GM12878 (cell line): ENCODE data around the gene TNFSF12. TPM values are rescaled to one million over a fixed set of nuclear protein-coding genes. Genes with fewer than 3 reads are reported as not detected.

Source experiments
- ATAC-seq: fragments of 200-7000 bp; cut with Tn5 transposase; 3 replicates; pipeline ENCODE4 v1.9.1; 2020; ENCODE audit warnings: mild to moderate bottlenecking, moderate library complexity
- BruUV-seq: library from RNA; stranded (reverse); fragments of 400-500 nt; replicated peaks from 2 replicates; lab custom pipeline; 2021; lab: Mats Ljungman, UMichigan
- CTCF ChIA-PET: fragments of 300-600 bp; sonication (Branson Sonifier 250); formaldehyde crosslinking; extraction: SDS; loops from one replicate; lab custom pipeline; 2021; ENCODE audit warnings: inconsistent platforms; lab: Yijun Ruan, JAX
- POLR2A ChIA-PET: fragments of 350-600 bp; formaldehyde crosslinking; extraction: SDS; loops from one replicate; lab custom pipeline; 2021; ENCODE audit warnings: inconsistent platforms; lab: Charles Lee
- RAD21 ChIA-PET: fragments of 300-600 bp; sonication (Branson Sonifier 250); formaldehyde crosslinking; loops from one replicate; lab custom pipeline; 2023; ENCODE audit warnings: antibody characterized with exemption; ENCODE audit not compliant: unreplicated experiment; lab: Charles Lee
- SMC1A ChIA-PET: fragments of 300-600 bp; sonication (Branson Sonifier 250); formaldehyde crosslinking; loops from one replicate; lab custom pipeline; 2023; ENCODE audit not compliant: unreplicated experiment, uncharacterized antibody; lab: Charles Lee
- DNase-seq: peaks from one replicate; pipeline ENCODE4 v3.0.0-alpha.2; 2011; ENCODE audit warnings: low read depth, low spot score
- FAIRE-seq: peaks from 3 replicates; lab custom pipeline; 2011; peaks lifted over from hg19 to GRCh38; lab: Jason Lieb, UNC
- H2AFZ ChIP-seq: 2 replicates; pipeline ENCODE4 v1.6.0; 2011; ENCODE audit warnings: low read depth, low read length, control low read depth; ENCODE audit not compliant: control insufficient read depth
- H3K27ac ChIP-seq: 2 replicates; pipeline ENCODE4 v1.5.1; 2011; ENCODE audit warnings: control low read depth; ENCODE audit not compliant: control insufficient read depth, insufficient read depth
- H3K27me3 ChIP-seq, 2 experiments: replicated peaks in 1 of 2; 2 replicates each; pipeline versions ENCODE4 v1.6.0 to v1.6.1; 2011; ENCODE audit warnings: low read length in 1 of 2; ENCODE audit not compliant: control insufficient read depth in 2 of 2, insufficient read depth in 2 of 2
- H3K36me3 ChIP-seq, 2 experiments: 2 replicates each; pipeline ENCODE4 v1.5.1; 2011; ENCODE audit warnings: low read length in 1 of 2; ENCODE audit not compliant: control insufficient read depth in 2 of 2, insufficient read depth in 2 of 2
- H3K4me1 ChIP-seq: 2 replicates; pipeline ENCODE4 v1.6.1; 2011; ENCODE audit warnings: mild to moderate bottlenecking, low read length, moderate library complexity, mixed read lengths; ENCODE audit not compliant: control insufficient read depth, insufficient read depth
- H3K4me2 ChIP-seq: 2 replicates; pipeline ENCODE4 v1.6.0; 2011; ENCODE audit warnings: control low read depth; ENCODE audit not compliant: control insufficient read depth, insufficient read depth
- H3K4me3 ChIP-seq: fragments of 200-600 bp; sonication (generic); 2 replicates; pipeline ENCODE4 v1.5.1; 2016
- H3K79me2 ChIP-seq: 2 replicates; pipeline ENCODE4 v1.6.0; 2011; ENCODE audit warnings: low read length; ENCODE audit not compliant: control insufficient read depth, insufficient read depth
- H3K9ac ChIP-seq: 2 replicates; pipeline ENCODE4 v1.8.0; 2011; ENCODE audit warnings: low read length, control low read depth, mixed read lengths; ENCODE audit not compliant: control insufficient read depth, insufficient read depth
- H3K9me3 ChIP-seq: replicated peaks from 3 replicates; pipeline ENCODE4 v1.5.1; 2011; ENCODE audit warnings: mild to moderate bottlenecking, low read length; ENCODE audit not compliant: control insufficient read depth, insufficient read depth
- H4K20me1 ChIP-seq: 2 replicates; pipeline ENCODE4 v1.6.0; 2011; ENCODE audit not compliant: control insufficient read depth, insufficient read depth
- BRCA1 ChIP-seq: IDR thresholded peaks from 2 replicates; pipeline ENCODE4 v1.6.1; 2011; ENCODE audit warnings: low read depth, low read length, improper control_type of control experiment
- CHD2 ChIP-seq: IDR thresholded peaks from 2 replicates; pipeline ENCODE4 v1.6.1; 2011; ENCODE audit warnings: low read depth, low read length, improper control_type of control experiment, borderline replicate concordance
- EP300 ChIP-seq, 2 experiments: fragments of 150-350 bp in 1 of 2; IDR thresholded peaks; 2 replicates each; pipeline ENCODE4 v1.6.1; 2011 to 2012; ENCODE audit warnings: low read depth in 2 of 2, low read length in 2 of 2, borderline replicate concordance in 1 of 2, improper control_type of control experiment in 1 of 2, inconsistent platforms in 1 of 2; ENCODE audit not compliant: control insufficient read depth in 1 of 2
- GATAD2B ChIP-seq: fragments of 450-650 bp; conservative IDR thresholded peaks from 2 replicates; pipeline ENCODE4 v1.6.1; 2017; ENCODE audit warnings: low read depth, mild to moderate bottlenecking, moderate library complexity
- HDAC2 ChIP-seq: fragments of 200-600 bp; sonication (generic); IDR thresholded peaks from 2 replicates; pipeline ENCODE4 v1.6.1; 2017
- MEF2B ChIP-seq: fragments of 450-650 bp; IDR thresholded peaks from 2 replicates; pipeline ENCODE4 v1.6.1; 2018; ENCODE audit warnings: mild to moderate bottlenecking, moderate library complexity; ENCODE audit not compliant: partially characterized antibody, poor library complexity, severe bottlenecking
- MTA3 ChIP-seq: IDR thresholded peaks from 2 replicates; pipeline ENCODE4 v1.6.1; 2012; ENCODE audit warnings: low read length, inconsistent platforms, borderline replicate concordance
- NFYA ChIP-seq: IDR thresholded peaks from 2 replicates; pipeline ENCODE4 v1.6.1; 2011; ENCODE audit warnings: low read depth, mild to moderate bottlenecking, low read length, improper control_type of control experiment, borderline replicate concordance
- NFYB ChIP-seq: IDR thresholded peaks from 2 replicates; pipeline ENCODE4 v1.6.1; 2011; ENCODE audit warnings: low read depth, mild to moderate bottlenecking, low read length, improper control_type of control experiment, moderate library complexity; ENCODE audit not compliant: insufficient read depth
- NRF1 ChIP-seq: conservative IDR thresholded peaks from 2 replicates; pipeline ENCODE4 v1.6.1; 2011; ENCODE audit warnings: mild to moderate bottlenecking, low read depth, low read length, improper control_type of control experiment
- POU2F2 ChIP-seq: IDR thresholded peaks from 3 replicates; pipeline ENCODE4 v1.6.1; 2011; ENCODE audit warnings: low read depth, mild to moderate bottlenecking, low read length, borderline replicate concordance
- RCOR1 ChIP-seq: conservative IDR thresholded peaks from 2 replicates; pipeline ENCODE4 v1.6.1; 2012; ENCODE audit warnings: low read depth, low read length, improper control_type of control experiment
- SUPT20H ChIP-seq: IDR thresholded peaks from 2 replicates; pipeline ENCODE4 v1.6.1; 2011; ENCODE audit warnings: low read depth, mild to moderate bottlenecking, low read length, moderate library complexity, borderline replicate concordance; ENCODE audit not compliant: control insufficient read depth
- TARDBP ChIP-seq: IDR thresholded peaks from 2 replicates; pipeline ENCODE4 v1.6.1; 2016; ENCODE audit warnings: borderline replicate concordance
- ZNF274 ChIP-seq: IDR thresholded peaks from one replicate; pipeline ENCODE4 v1.8.0; 2011; ENCODE audit not compliant: insufficient read length, insufficient read depth
- ZZZ3 ChIP-seq: IDR thresholded peaks from 2 replicates; pipeline ENCODE4 v1.6.1; 2011; ENCODE audit warnings: low read depth; ENCODE audit not compliant: control insufficient read depth, insufficient read length
- WGBS: methylation state at CpG from one replicate; pipeline ENCODE4 v1.1.6; 2016; ENCODE audit warnings: low lambda C conversion rate; ENCODE audit not compliant: insufficient replicate concordance, insufficient coverage; ENCODE audit errors: missing lambda C conversion rate; 5-methylcytosine and 5-hydroxymethylcytosine counted together
- in situ Hi-C: fragments of 300-500 bp; cut with MboI; formaldehyde crosslinking; loops from 9 replicates; pipeline ENCODE4 v1.14.3; 2018; ENCODE audit warnings: mixed read lengths
- intact Hi-C: fragments of 100-400 bp; cut with micrococcal nuclease; formaldehyde crosslinking; loops from one replicate; pipeline ENCODE4 v1.14.2; 2022; ENCODE audit not compliant: unreplicated experiment
- polyA plus RNA-seq, 11 experiments: library from polyadenylated mRNA; depleted of rRNA in 4 of 11; unstranded in 6 of 11; stranded (reverse) in 5 of 11; fragments of >200 nt; fragmentation: Nextera tagmentation in 4 of 11; fragmentation: Illumina TruSeq in 1 of 11; extraction: Ambion mirVana in 4 of 11; extraction: Trizol in 1 of 11; gene quantifications; 1 replicate in 1 of 11; 2 replicates in 10 of 11; pipeline versions ENCODE4 v1.2.1 to v1.2.3, GENCODE V29; 2011 to 2016; ENCODE audit warnings: inconsistent platforms in 2 of 11, missing spikeins in 2 of 11, low read depth in 1 of 11
- total RNA-seq, 4 experiments: library from RNA; depleted of rRNA in 3 of 4; stranded (reverse); fragments of >200 nt in 3 of 4; fragmentation: Illumina TruSeq in 1 of 4; extraction: Trizol in 1 of 4; gene quantifications; 2 replicates each; pipeline versions ENCODE4 v1.2.1 to v1.2.3, GENCODE V29; 2013 to 2021

TNFSF12 gene
- total and polyA plus RNA-seq, 10 of the 15 experiments (the other 5 are each of a cell fraction or from before 2014, with no cell fraction given), result 0.32 to 7.0 (median 2.6) TPM

DNA sequence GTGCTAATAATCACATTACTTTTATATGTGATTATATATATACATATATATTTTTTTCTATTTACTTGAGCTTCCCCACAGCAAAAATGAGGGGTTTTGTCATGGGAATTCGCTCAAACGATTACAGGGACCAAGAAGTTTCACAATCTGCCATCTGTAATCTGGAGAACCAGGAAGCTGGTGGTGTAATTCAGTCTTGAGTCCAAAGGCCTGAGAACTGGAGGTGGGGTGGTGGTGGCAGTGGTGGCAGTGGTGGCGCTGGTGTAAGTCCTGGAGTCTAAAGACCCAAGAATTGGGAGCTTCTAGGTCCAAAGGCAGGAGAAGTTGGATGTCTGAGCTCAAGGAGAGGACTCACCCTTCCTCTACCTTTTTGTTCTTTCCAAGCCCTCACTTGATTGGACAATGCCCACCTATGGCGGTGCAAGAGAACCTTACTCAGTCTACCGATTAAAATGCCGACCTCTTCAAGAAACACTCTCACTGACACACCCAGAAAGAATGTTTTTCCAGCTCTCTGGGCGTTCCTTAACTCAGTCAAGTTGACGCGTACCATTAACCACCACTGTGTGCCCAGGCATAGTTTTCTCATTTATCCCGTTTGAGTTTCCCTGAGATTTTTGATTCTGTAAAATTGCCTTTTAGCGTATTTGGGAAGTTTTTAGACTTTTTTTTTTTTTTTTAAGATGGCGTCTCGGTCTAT is 32.8 kb upstream of the TNFSF12 start:
- BruUV-seq, result no TSS peak
- Histone ChIP-seq H4K20me1 (no peaks in the 10 kb centered on the region), H2AFZ (no peak overlapping the region), H3K79me2 (no peaks in the 10 kb centered on the region), H3K4me1 (no peaks in the 10 kb centered on the region), H3K9me3 (no peaks in the 10 kb centered on the region), H3K4me2 (no peak overlapping the region), H3K27me3 (no peaks in the 10 kb centered on the region), H3K4me3 (no peak overlapping the region), H3K36me3 (peaks cover 12 to 24% of the 10 kb centered on the region in 2 experiments; a peak in 3 of 4 replicates), H3K9ac (no peak overlapping the region), H3K27ac (no peak overlapping the region)
- no peak for FAIRE-seq
- in situ Hi-C loops (no loop called here), intact Hi-C loops (no loop called here)
- POLR2A ChIA-PET, result interaction anchor here (3.9 kb wide), 1 partner anchor 43 kb away, joined by 36 read pairs; the partner anchor contains the start of gene TNFSF13
- SMC1A ChIA-PET, result interaction anchor here (0.8 to 4.2 kb wide), 11 partner anchors 8 to 172 kb away, joined by 3 to 67 read pairs (median 8); partner anchors contain the start of genes SENP3, TNFSF13, TP53 and WRAP53
- no peak for TF ChIP-seq MTA3
- TF ChIP-seq EP300 (IDR thresholded peaks at IDR 0.05; ENCODE audit: borderline replicate concordance in 1 of 2, control insufficient read depth in 1 of 2, low read depth in 2 of 2, low read length in 2 of 2), result no peak
- no peak for TF ChIP-seq NFYA
- TF ChIP-seq NFYB, result no peak
- no peak for TF ChIP-seq BRCA1
- no peak for TF ChIP-seq GATAD2B
- no peak for TF ChIP-seq POU2F2
- no peak for TF ChIP-seq ZNF274
- TF ChIP-seq RCOR1, result no peak
- no peak for TF ChIP-seq MEF2B
- TF ChIP-seq CHD2, result no peak
- no peak for TF ChIP-seq TARDBP
- TF ChIP-seq NRF1, result no peak
- no peak for TF ChIP-seq SUPT20H
- TF ChIP-seq HDAC2, result no peak
- no peak for TF ChIP-seq ZZZ3
- RAD21 ChIA-PET, result interaction anchor here (0.7 to 4.1 kb wide), 8 partner anchors 37 to 227 kb away, joined by 3 to 84 read pairs (median 4); partner anchors contain the start of genes MPDU1, SENP3, TNFSF13 and TP53
- no peak for ATAC-seq
- CTCF ChIA-PET, result interaction anchor here (0.7 to 4.4 kb wide), 21 partner anchors 10 to 233 kb away, joined by 3 to 145 read pairs (median 4); partner anchors contain the start of genes CD68, SENP3, SOX15 and TMEM95
- DNase-seq, result no peak
- 88% methylated on average over 13 of the region's 13 CpGs for WGBS
